ENCODE results near the gene MACROD2.
A peak's percentile ranks its signal among the peaks of the same experiment; 100 is the strongest.

The MACROD2 gene

DNA sequence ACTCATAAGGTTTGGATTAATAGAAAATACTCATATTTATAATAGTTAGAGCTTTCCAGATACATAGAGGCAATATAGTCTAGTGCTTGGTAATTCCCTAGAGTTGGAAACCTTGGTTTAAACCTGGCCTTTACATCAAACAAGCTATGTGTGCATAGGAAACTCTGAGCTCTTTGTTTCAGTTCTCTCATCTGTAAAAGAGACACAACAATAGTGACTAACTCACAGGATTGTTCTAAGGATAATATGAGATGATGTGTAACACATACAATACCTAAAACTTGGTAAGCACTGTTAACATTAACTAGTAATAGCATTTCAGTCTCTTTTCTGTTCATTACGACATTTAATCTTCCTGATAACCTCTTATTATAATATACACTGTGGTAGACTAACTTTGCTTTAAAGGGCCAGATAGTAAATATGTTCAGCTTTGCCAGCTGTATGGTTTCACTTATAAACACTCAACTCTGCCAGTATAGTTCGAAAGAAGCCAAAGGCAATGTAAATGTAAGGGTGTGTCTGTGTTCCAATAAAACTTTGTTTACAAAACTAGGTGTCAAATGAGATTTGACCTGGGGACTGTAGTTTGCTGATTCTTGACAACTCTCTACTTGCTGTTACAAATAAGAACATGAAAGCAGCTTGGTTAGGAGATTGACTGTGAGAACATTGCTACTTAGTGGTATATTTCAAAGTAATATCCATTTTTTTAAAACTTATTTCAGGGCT is 712.7 kb downstream of the MACROD2 start:
- H3K4me3 ChIP-seq (ENCODE audit: control insufficient read depth, low read depth, low read length): no peak overlapping the region
- TF ChIP-seq, protein P1, sequence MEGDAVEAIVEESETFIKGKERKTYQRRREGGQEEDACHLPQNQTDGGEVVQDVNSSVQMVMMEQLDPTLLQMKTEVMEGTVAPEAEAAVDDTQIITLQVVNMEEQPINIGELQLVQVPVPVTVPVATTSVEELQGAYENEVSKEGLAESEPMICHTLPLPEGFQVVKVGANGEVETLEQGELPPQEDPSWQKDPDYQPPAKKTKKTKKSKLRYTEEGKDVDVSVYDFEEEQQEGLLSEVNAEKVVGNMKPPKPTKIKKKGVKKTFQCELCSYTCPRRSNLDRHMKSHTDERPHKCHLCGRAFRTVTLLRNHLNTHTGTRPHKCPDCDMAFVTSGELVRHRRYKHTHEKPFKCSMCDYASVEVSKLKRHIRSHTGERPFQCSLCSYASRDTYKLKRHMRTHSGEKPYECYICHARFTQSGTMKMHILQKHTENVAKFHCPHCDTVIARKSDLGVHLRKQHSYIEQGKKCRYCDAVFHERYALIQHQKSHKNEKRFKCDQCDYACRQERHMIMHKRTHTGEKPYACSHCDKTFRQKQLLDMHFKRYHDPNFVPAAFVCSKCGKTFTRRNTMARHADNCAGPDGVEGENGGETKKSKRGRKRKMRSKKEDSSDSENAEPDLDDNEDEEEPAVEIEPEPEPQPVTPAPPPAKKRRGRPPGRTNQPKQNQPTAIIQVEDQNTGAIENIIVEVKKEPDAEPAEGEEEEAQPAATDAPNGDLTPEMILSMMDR (conservative IDR thresholded peaks at IDR 0.05; ENCODE audit: control insufficient read depth, insufficient read depth, low read depth, low read length): no peak
- no peak for DNase-seq (ENCODE audit: low read depth)

DNA sequence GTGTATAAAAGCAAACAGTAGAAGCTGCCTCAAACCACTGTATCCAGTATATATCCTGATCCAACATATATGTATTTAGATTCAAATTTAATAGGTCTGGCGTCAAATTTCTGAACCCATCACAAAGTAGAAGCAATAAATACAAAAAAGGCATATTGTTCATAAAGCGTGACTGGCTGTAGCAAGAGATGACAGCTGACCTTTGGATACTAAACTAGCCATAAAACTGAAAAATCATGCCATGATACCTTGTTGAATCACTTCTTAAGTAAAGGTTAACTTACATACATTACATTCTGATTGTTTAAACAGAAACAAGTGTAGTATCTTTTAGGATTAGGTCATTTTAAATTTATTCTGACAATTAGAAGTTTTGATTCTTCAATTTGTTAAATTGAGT is 714.1 kb downstream of the MACROD2 start:
- H3K4me3 ChIP-seq (ENCODE audit: control insufficient read depth, low read depth, low read length): no peak overlapping the region
- DNase-seq (ENCODE audit: low read depth): no peak
- TF ChIP-seq, protein P1 (conservative IDR thresholded peaks at IDR 0.05; ENCODE audit: control insufficient read depth, insufficient read depth, low read depth, low read length): no peak

DNA sequence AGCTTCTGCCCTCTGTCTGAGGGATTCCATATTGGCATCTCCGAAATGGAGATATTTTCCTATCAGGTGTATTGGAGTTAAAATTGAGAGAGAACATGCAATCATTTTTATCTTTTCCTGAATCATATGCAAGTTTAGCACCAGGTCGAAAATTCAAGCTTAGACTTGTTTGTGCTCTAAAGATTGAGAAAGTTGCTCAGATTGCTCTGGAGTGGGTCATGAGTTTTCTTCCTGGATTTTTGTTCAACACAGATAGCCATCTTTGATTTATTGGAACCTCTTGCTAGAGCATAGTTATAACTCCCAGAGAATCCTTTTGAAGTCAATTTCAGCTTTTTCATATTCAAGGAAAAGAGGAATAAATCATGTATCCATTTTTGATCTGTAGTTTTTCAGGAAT is 715.6 kb downstream of the MACROD2 start:
- no peak for DNase-seq (ENCODE audit: low read depth)
- TF ChIP-seq, protein P1 (conservative IDR thresholded peaks at IDR 0.05; ENCODE audit: control insufficient read depth, insufficient read depth, low read depth, low read length): no peak

DNA sequence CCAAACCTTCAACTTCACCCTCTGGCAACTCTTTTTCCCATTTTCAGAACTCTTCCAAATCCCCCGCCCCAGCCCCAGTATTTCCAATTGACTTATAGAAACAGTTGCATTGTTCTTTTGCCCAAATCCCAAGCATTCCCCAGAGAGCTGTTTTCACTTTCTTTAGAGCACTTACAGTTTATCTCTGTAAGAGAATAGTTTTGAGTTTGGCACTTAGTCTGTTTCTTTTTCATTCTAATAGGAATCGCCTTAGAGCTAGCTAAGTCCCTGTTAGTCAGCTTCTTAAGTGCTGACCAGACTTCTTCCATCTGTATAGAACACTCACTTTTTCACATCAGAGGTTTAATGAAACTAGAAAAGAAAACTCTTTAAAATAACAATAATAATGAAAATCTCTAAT is 716.3 kb downstream of the MACROD2 start:
- DNase-seq (ENCODE audit: low read depth): no peak
- TF ChIP-seq, protein P1 (conservative IDR thresholded peaks at IDR 0.05; ENCODE audit: control insufficient read depth, insufficient read depth, low read depth, low read length): no peak
- no peak overlapping the region for H3K4me3 ChIP-seq (ENCODE audit: control insufficient read depth, low read depth, low read length)

More for the DNA sequence above, 715.6 kb downstream of the MACROD2 start:
- H3K4me3 ChIP-seq (ENCODE audit: control insufficient read depth, low read depth, low read length): no peak overlapping the region

DNA sequence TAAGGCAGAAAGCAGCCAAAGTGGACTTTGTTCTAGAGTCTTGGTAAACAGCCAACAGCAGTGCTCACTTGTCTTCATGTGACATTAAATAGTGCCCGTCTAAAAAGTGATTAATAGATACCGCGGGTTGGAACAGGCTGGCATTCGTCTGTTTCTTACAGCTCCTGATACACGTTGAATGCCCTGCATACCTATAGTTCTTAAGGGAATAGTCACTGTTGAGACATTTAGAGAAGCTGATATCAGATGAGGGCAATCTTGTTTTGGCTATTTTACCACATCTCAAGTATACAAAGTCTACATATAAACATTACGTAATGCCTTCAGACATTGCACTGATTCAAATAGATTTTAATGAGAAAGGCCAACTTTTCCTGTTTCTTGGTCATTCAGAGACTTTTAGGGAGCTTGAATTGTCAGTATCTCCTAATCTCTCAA is 717.0 kb downstream of the MACROD2 start:
- TF ChIP-seq, protein P1 (conservative IDR thresholded peaks at IDR 0.05; ENCODE audit: control insufficient read depth, insufficient read depth, low read depth, low read length): no peak
- no peak overlapping the region for H3K4me3 ChIP-seq (ENCODE audit: control insufficient read depth, low read depth, low read length)
- peak; percentile 4 for DNase-seq (ENCODE audit: low read depth)

DNA sequence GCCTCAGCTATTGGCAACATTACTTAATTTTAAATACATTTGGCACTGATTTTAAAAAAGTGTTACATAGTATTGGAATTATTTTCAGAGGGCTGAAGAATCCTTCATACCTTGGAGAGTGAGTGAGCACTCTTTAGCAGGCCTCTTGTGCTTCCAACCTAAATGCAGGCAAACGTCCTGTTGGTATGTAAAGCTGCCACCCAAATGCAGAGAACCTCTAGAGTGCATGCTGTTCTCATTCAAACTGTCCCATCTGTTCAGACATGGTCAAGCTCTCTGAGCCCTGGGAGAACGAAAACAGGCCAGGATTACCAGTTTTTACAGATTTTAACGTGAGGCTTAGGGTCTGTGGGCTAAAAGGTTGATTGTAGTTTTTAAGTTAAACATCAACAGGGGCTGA is 720.1 kb downstream of the MACROD2 start:
- H3K4me3 ChIP-seq (ENCODE audit: control insufficient read depth, low read depth, low read length): no peak overlapping the region
- TF ChIP-seq, protein P1 (conservative IDR thresholded peaks at IDR 0.05; ENCODE audit: control insufficient read depth, insufficient read depth, low read depth, low read length): no peak
- DNase-seq (ENCODE audit: low read depth): no peak
